GM19193 (cell line): ENCODE measurements around the gene SON.

Source experiments
- POLR2A ChIP-seq: IDR thresholded peaks from 4 replicates; pipeline ENCODE4 v1.6.1; 2011; ENCODE audit not compliant: insufficient read depth, insufficient read length; ENCODE audit errors: extremely low read depth

Gene SON

DNA sequence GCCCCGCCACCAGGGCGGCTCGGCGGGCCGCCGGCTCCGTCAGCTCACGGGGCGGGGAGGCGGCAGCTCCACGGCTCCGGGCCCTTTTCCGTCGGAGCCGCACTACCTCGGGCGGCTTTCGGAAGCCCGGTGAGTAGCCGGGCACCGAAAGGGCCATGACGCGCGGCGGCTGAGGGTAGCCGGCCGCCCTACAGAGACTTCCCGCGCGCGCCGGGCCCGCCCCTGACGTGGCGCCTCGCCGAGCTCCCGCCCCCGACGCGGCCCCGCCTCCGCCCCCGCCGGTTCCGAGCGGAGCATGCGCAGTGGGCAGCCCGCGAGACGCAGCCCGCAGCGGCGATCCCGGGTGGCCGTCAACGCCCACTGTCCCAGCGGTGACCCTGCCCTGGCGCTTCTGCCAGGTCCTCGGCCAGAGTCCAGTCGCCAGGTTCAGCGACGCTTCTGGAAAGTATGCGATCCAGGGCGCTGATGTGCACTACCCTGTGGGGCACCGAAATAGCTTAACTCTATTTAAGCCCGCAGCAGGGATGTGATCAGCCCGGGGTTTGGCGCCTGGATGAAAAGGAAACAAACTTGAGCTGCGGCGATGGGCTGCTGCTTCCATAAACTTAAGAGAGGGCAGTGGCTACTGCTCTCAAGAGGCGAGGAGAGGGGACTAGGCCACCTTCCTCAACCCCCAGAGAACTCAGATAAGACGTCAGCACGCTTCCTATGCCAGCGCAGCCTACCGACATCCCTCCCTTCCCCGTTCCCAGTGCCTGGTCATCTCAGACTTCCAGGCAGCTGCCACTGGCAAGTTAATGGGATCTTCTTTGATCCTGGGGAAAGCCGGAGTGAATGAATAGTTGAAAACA lies 45.9 kb downstream of the SON start, which contains the start of gene DONSON:
TSS of gene DONSON (minus strand) at position 200 of the 851 bp plus-strand sequence. CDS start at position 157, 43 bp downstream.
- TF ChIP-seq POLR2A: peak; percentile 83

DNA sequence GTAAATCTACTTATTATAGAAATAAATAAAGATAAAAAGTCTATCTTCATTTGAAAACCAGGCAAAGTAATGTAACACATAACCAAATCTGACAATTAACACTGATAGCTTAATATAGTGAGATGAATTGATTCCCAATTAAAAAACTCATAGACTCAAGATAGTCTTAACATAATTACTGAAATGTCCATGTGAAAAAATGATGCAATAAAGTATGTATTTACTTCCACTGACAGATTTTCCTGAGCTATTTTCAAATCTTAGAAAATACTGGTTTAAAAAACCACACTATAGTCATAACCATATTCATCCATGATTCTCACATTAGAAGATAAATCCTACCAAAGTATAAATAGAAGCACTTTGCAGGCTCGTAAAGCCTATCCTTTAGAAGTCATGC lies 55.2 kb downstream of the SON start:
- no peak for TF ChIP-seq POLR2A

DNA sequence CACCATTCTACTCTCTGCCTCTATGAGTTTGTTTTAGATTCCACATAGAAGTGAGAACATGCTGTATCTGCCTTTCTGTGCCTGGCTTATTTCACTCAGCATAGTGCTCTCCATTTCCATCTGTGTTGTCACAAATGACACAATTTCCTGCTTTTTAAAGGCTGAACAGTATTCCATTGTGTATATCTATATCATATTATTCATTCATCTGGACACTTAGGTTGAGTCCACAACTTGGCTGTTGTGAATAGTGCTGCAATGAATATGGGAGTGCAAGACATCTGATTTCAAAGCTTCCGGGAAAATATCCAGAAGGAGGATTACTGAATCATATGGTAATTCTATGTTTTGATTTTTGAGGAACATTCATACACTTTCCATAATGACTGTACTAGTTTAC lies 65.7 kb downstream of the SON start:
- TF ChIP-seq POLR2A: no peak

DNA sequence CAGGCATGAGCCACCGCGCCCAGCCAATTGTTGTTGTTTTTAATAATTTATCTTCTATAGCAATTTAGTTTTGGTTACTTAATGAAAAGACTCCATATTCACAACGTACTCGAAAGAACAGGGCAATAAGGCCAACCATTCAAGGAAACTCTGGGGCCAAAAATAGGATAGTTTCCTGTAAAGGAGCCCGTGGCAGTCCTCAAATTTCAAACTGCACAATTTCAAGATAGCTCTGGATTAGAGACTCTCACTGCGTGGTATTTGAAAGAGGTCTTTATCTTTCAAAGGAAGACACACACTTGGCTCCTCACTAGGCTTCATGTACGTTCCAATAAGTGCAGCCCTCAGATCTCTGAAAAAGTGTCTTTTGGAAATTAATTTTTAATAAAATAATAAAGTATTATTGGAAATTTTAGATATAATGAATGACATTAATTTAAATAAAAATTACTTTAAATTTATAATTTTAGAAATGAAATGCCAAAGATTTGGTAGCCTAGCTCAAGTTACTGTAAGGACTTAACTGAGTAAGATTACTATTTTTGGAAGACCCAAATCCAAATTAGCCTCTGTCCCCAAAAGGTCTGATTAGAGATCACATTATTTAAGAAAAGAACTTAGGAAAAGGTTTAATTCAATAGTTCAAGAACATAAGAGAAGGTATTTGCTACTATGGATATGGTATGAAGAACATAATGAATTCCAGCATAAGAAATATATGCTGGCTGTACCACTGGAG lies 68.3 kb downstream of the SON start:
- TF ChIP-seq POLR2A: no peak

DNA sequence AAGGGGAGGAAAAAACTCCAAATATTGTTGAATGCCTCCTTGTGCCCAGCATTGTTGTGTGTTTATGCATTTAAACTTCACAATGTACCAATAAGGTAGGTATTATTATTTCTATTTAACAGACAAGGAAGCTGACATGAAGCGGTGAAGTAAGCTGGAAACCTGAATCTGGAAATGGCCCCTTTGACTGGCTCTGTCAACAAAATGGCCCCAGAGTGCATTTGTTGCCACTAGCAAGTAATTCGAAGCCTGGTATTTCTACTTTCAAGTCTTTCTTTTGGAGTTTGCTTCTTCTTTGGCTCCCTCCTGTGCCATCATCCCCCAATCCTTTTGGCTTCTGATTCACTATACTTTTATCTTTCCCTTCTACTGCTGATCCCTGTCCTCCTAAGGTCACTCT lies 75.6 kb downstream of the SON start:
- TF ChIP-seq POLR2A: no peak

DNA sequence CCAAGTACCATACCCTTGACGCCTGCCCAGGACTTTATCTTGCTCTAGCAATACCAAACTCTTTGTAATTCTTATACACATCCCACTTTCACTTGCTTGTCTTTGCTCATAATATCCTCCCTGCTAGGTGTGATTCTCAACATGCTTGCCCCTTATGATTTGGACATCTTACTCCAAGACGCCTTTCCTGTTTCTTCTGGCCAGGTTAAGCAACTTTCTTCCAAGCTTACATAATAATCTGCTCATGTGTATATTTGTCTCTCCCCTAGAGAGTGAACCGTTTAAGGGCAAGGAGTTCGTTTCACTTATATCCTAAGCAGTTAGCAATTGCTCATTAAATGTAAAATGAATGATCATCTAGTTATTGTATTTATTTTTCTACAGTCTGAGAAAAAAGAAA lies 76.9 kb downstream of the SON start:
- TF ChIP-seq POLR2A: no peak

DNA sequence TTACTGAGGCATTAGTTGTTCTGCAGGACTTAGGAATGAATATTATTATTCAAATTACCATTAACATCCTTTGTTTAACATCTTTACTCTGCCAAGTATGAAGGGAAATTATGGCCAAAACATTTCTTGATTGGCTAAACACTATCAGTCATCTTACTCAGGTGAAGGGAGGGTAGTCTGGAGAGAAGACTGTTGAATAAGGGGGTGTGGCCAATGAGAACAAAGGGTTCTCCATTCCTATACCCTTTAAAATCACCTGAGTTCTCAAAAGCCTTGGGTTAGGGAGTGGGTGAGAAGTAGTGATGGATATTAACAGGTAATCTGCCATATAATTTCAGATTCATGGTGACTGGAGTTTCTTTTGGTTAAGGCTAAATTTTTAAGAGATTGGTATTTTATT lies 79.4 kb downstream of the SON start:
- no peak for TF ChIP-seq POLR2A
